Stimulated activated CD4-positive, alpha-beta T cell treated with anti-CD3 and anti-CD28 coated beads, Interleukin-2, amount 100 ng/mL, for 48 hours (primary cell): ENCODE measurements around the gene GPC3.
"Not testable (repeated sequence)": the region's sequence is repeated elsewhere in the genome, so short reads cannot be mapped to it uniquely, and the experiment has no call there.

Experiments used
- DNase-seq, 2 donors: peaks; one replicate each; pipeline ENCODE4 v3.0.0-alpha.2; 2020

GPC3 gene

GRCh38 chrX:133994576-133994975 lies 9.2 kb upstream of the GPC3 start:
- DNase-seq: no peak

DNA sequence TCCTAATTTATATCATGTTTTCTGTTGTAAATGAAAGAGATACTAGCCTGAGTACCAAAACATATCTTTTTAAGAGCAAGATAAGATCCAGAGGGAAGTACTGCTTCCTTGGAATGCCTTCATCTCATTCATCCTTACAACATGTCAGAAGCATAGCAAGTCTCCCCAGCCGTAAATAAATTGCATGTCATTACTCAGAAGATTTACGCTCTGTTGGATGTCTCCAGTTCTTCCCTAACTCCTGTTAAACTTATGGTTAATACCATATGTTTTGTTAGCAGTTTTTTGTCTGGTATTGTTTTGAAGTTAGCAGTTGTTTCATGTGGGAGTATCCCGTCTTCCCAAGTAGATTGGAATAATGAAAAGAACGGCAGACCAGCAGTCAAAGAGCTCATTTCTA lies 7.5 kb upstream of the GPC3 start:
- DNase-seq: no peak

GRCh38 chrX:133991814-133992213 lies 6.4 kb upstream of the GPC3 start:
- no peak for DNase-seq

DNA sequence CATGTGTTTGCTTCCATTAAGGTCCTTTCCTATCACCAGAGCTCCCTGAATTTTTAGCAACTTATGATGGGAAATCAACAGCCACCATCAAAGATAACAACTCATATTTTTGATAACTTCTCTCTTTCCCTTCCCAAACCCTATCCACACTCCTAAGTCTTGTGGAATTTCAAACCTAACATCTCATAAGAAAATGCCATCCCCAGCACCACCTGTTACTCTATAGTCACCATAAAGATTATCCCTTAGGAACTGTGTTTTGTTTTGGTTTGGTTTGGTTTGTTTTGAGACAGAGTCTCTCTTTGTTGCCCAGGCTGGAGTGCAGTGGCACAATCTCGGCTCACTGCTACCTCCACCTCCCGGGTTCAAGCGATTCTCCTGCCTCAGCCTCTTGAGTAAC lies 5.7 kb upstream of the GPC3 start:
- DNase-seq: not testable (repeated sequence)

GRCh38 chrX:133989993-133990392 lies 4.6 kb upstream of the GPC3 start:
- DNase-seq: no peak

DNA sequence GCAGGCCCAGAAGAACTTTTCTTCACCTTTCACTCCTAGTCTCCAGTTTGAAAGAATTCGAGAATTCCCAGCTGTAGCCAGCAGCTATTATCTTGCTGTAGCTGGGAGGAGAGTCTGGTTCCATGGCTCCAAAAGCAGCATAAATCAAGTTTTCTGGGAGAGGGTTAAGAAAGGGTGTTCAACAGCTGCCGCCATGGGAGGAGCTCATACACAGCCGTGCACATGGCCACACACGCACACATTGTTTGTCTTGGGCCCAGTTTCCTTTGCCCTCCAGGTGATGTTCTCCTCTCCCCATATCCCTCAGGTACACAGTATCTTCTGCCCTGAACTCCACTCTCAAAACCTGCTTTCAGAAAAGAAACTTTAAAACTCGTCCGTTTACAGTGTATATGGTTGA lies 4.1 kb upstream of the GPC3 start:
- DNase-seq: no peak

GRCh38 chrX:133988010-133988409 lies 2.6 kb upstream of the GPC3 start:
- DNase-seq: no peak

DNA sequence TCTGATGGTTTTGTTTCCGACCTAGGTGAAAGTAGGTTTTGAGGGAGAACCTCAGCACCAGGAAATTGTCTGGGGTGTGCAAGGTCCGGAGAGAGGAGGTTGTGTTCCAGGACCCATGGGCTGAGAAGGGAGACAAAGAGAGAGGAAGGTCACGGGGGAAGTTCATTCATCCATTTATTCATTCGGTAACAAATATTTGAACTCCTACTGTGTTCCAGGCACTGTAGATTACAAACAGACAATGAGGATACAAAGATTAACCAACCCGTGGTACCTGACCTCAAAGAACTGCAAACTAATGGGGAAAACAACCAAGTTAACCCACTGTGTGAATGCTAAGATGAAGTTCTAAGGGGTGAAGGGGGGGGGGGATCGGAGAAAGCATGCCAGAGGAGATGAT lies 1.8 kb upstream of the GPC3 start:
- DNase-seq: no peak

DNA sequence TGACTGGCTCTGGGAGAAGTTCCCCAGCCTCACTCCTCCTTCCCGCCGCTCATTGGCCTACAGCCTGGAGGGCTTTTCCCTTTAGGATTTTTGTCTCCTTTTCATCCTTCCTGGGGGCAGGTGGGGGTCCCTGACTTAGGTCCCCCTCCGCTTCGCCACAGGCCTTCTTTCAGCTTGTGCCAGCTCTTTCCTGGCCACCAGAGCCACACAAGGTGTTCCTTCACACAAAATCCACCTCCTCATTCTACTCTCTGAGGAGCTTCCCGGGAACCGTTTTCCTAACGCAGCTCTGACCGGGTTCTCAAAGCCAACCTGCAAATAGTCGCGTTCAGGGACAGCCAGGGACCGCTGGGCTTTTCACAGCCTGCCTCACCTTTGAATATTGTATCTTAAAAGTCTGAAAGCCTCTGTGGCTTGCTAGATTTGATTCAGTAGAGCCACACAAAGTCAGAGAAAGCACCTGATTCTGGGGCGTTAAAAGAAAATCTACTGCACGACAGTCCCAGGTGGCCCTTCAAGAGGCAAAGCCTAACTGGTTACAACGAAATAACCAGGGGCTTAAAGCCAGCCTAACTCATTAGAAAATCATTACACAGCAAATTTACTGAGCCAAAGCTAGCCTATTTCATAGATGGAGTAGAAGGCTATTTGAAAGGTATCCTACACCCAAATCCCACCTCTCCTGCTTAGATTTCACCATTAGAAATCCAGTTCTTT lies 731 bp upstream of the GPC3 start:
- DNase-seq: no peak

DNA sequence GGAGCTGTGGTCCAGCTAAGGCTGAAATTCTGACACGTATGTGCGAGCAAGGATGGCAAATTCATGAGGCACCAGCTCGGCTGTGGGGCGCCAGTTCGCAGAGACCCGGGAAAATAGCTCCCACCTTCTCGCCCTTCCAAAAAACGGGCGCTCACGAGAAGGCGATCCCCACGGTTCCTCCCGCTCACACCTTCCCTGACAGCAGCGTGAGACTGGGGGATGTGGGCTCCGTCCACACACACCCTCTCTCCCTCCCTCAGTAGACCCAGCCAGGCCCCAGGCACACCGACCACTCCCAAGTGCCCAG lies 584 bp downstream of the GPC3 start:
- DNase-seq: no peak

GRCh38 chrX:133983974-133984845 lies 1.2 kb downstream of the GPC3 start:
- DNase-seq: no peak

DNA sequence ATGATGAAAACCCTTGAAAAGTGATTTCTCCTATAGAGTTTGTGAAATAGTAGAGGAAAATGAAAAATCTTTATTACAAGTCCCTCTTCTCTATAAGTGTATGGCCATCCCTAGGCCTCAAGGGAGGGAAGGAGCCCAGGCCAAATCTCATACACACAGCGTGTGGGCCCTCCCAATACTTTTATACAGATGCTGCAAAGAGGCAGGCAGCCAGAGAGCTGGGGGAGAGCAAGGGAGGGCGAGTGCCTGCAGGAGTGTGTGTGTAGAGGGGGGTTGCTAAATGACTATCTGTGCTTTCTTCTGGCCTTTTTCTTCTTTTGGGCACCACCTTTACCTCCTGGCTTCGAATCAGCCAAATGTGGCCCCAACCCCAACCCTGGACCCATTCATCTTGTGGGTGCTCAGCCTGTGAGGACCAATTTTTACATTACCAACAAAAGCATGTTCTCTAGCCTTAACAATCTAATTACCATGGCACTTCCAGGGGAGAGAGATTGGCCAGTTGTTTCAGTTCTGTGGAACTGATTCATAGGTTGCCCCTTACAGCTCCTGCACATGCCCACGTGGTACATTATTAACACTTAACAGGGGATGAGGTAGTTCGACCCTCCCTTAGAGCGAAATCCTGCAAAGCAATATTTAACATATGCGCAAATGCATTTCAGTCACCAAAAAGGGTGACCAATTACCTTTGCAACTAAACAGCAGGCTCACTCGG lies 2.0 kb downstream of the GPC3 start:
- DNase-seq: no peak

DNA sequence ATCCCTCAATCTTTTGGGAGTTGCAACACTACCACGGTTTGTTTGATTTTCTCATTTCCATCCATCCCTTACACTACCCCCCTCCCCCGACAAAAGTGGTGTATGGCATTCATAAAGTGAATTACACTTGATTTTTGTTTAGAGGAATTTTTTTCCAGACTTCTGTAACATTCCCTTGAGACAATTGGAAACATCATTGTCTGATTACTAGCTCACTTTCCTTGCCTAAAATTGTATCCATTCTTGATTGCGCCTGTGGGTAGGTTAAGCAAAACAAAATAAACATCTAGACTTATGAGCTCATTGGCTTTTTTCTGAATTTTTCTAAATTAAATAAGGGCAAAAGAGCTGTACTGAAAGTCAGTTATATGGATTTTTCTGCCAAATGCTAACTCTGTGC lies 3.5 kb downstream of the GPC3 start:
- no peak for DNase-seq

DNA sequence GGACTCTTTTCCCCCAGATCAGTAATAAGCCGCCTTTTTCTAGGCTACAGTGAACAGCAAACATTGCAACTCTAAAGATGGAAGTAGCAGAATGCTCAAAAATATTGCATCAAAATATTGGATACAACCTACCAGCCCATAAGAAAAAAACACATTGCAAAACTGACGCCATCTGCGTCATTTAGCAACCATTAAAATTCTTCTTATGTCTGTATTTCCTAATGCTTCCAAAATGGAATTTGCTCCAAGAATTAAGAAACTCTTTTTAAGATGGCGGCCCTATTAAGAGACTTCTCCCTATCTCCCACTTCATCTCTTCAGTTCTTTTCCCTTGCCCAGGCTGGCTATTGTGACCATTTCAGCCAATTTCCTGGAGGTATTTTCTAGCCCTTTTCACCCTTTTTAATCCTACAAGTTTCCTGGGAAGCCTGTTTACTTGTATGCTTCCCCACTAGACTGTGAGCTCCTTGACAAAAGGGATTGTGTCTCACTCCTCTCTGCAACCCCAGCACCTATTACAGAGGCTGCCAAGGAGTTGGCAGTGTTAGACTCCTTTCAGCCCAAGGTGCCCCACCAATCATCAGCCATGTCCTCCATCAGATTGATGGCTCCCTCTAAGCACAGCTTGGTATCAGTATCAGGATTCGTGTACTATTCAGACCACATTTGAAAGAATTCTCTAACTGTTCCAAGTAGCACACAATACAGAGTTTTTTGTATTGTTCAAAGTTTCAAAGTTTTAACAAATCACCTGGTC lies 4.4 kb downstream of the GPC3 start:
- DNase-seq: no peak

DNA sequence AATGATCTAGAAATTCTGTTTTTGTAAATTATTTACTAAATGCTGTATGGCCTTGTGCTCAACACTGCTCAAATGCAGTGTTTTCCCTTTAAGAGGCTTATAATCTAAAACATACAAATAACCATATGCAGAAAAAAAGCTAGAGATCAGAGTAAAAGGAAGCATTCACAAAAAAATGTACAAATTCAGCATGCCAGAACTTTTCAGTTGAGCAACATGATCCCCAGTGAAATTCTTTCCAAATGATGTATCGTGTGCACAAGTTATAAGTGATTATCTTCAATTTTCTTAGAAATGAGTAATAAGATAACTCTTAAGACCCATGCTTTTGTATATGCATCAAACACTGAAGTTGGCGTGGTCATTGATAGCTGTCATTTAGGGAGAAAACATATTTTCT lies 5.0 kb downstream of the GPC3 start:
- no peak for DNase-seq

DNA sequence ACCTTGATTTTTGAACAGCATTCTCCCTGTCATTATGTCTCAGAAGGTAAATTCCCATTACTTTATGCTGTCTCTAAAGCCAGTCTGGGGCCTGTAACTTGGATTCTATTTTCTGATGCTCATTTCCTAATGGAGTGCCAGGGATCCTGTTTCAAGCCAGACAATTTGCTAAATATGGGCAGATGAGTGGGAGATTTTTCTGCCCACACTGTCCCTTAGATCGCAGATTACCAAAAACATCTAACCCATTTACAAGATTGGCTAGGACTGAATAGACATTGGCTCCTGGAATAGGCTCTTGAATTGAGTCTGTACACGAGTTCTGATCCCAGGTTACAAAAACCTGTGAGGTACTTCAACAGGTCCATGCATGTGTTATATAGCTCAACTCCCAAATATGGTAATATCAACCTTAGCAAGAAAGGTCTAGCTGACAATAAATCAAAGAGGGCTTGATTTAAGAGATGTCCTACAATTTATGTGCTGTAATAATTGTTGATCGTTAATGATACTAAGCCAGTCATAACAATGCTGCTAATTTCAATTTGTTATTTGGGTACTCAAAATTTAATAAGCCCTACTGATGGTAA lies 5.7 kb downstream of the GPC3 start:
- no peak for DNase-seq

DNA sequence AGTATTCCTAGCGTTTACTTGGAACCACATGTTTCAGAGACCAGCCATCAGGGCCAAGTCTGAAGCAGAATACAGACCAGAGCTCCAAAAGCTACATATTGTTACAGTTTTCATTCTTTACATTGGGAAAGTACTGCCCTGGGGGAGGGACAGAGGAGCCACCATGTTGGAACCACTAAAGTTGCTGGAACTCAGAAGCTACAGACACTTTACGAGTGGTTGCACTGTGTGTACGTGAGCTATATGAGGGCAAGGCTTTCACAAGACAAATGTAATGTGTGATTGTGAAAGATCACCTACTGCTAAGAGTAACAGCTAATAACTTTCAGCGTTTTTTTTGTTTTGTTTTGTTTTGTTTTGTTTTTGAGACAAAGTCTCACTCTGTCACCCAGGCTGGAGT lies 11.7 kb downstream of the GPC3 start:
- no peak for DNase-seq

GRCh38 chrX:133972916-133973315 lies 12.5 kb downstream of the GPC3 start:
- DNase-seq: no peak

GRCh38 chrX:133971586-133971985 lies 13.8 kb downstream of the GPC3 start:
- no peak for DNase-seq

GRCh38 chrX:133970076-133970475 lies 15.3 kb downstream of the GPC3 start:
- DNase-seq: no peak

- no peak for DNase-seq
These were observed 16.2 kb downstream of the GPC3 start for GRCh38 chrX:133969191-133969590.

- DNase-seq: no peak
These were observed 17.3 kb downstream of the GPC3 start for GRCh38 chrX:133968109-133968508.

- DNase-seq: no peak
These were observed 19.2 kb downstream of the GPC3 start for GRCh38 chrX:133966199-133966598.
